ENCODE measurements around the gene AVL9.
"Not testable (repeated sequence)": the region's sequence is repeated elsewhere in the genome, so short reads cannot be mapped to it uniquely, and the experiment has no call there.

AVL9 gene

GRCh38 chr7:32637611-32638010 is 142.3 kb downstream of the AVL9 start:
- not testable (repeated sequence) for DNase-seq (ENCODE audit: low read depth)
